K562 (cell line): ENCODE results near the gene PCNX3. TPM values are rescaled to one million over a fixed set of nuclear protein-coding genes. Genes with fewer than 3 reads are reported as not detected.

Source experiments
- ATAC-seq: fragments of 200-7000 bp; cut with Tn5 transposase; 3 replicates; pipeline ENCODE4 v1.9.1; 2020; ENCODE audit warnings: moderate library complexity
- BruUV-seq: library from RNA; stranded (reverse); fragments of 400-500 nt; replicated peaks from 2 replicates; lab custom pipeline; 2021; lab: Mats Ljungman, UMichigan
- CTCF ChIA-PET: fragments of 300-600 bp; formaldehyde crosslinking; extraction: SDS; loops from one replicate; lab custom pipeline; 2021; ENCODE audit warnings: low intra/inter-chr PET ratio; lab: Yijun Ruan, JAX
- POLR2A ChIA-PET: fragments of 300-600, 350-650 bp; sonication (Branson Sonifier 250); formaldehyde crosslinking; extraction: SDS; loops from one replicate; lab custom pipeline; 2021; ENCODE audit warnings: antibody characterized with exemption, inconsistent platforms; lab: Yijun Ruan, JAX
- DNase-seq, 4 experiments: peaks; one replicate each; pipeline versions ENCODE4 v3.0.0 to v3.0.0-alpha.2; 2011 to 2018; ENCODE audit warnings: low spot score in 3 of 4, mixed read lengths in 3 of 4; ENCODE audit errors: extremely low read depth in 1 of 4
- FAIRE-seq: peaks from 2 replicates; lab custom pipeline; 2011; peaks lifted over from hg19 to GRCh38; lab: Jason Lieb, UNC
- H2AFZ ChIP-seq: 2 replicates; pipeline ENCODE4 v1.6.0; 2011; ENCODE audit warnings: low read depth, low read length, control low read depth, inconsistent platforms
- H3K27ac ChIP-seq: fragments of 200-600 bp; 3 replicates; pipeline ENCODE4 v1.8.0; 2011; ENCODE audit warnings: low read depth, mild to moderate bottlenecking, control low read depth, inconsistent platforms, low read length, moderate library complexity, mixed read lengths; ENCODE audit errors: extremely low read depth
- H3K27me3 ChIP-seq, 2 experiments: fragments of 300-600 bp in 1 of 2; 2 replicates in 1 of 2; 3 replicates in 1 of 2; pipeline versions ENCODE4 v1.6.0 to v1.8.0; 2011; ENCODE audit warnings: inconsistent platforms in 2 of 2, low read length in 2 of 2, mild to moderate bottlenecking in 1 of 2, mixed read lengths in 1 of 2, moderate library complexity in 1 of 2; ENCODE audit not compliant: control insufficient read depth in 2 of 2, insufficient read depth in 2 of 2
- H3K36me3 ChIP-seq: fragments of 300-600 bp; 3 replicates; pipeline ENCODE4 v1.8.0; 2011; ENCODE audit warnings: mild to moderate bottlenecking, low read length, inconsistent platforms; ENCODE audit not compliant: control insufficient read depth, insufficient read depth
- H3K4me1 ChIP-seq, 2 experiments: fragments of 200-600 bp in 1 of 2; replicated peaks in 1 of 2; 2 replicates in 1 of 2; 3 replicates in 1 of 2; pipeline versions ENCODE4 v1.5.1 to v1.8.0; 2011; ENCODE audit warnings: inconsistent platforms in 2 of 2, low read length in 2 of 2, mild to moderate bottlenecking in 1 of 2, mixed read lengths in 1 of 2, moderate library complexity in 1 of 2; ENCODE audit not compliant: control insufficient read depth in 2 of 2, insufficient read depth in 2 of 2
- H3K4me2 ChIP-seq: 2 replicates; pipeline ENCODE4 v1.6.1; 2011; ENCODE audit warnings: low read length, control low read depth, inconsistent platforms, mixed read lengths; ENCODE audit not compliant: insufficient read depth
- H3K4me3 ChIP-seq: fragments of 200-600 bp; sonication (generic), shearing (Covaris generic); 2 replicates; pipeline ENCODE4 v1.5.1; 2016; ENCODE audit warnings: control low read depth, inconsistent platforms
- H3K79me2 ChIP-seq: fragments of 200-600 bp; 3 replicates; pipeline ENCODE4 v1.8.0; 2011; ENCODE audit warnings: low read length, inconsistent platforms; ENCODE audit not compliant: control insufficient read depth, insufficient read depth
- H3K9ac ChIP-seq, 2 experiments: 2 replicates each; pipeline versions ENCODE4 v1.6.0 to v1.6.1; 2011; ENCODE audit warnings: low read depth in 2 of 2, low read length in 2 of 2, control low read depth in 1 of 2, inconsistent platforms in 1 of 2, mild to moderate bottlenecking in 1 of 2, mixed read lengths in 1 of 2; ENCODE audit not compliant: insufficient read depth in 1 of 2
- H3K9me1 ChIP-seq: one replicate; pipeline ENCODE4 v1.6.0; 2011; ENCODE audit warnings: inconsistent platforms, mild to moderate bottlenecking, low read length, moderate library complexity; ENCODE audit not compliant: control insufficient read depth, insufficient read depth
- H3K9me3 ChIP-seq: replicated peaks from 2 replicates; pipeline ENCODE4 v1.5.1; 2011; ENCODE audit warnings: low read depth, low read length, inconsistent platforms; ENCODE audit not compliant: control insufficient read depth, insufficient read depth
- H4K20me1 ChIP-seq: replicated peaks from 2 replicates; pipeline ENCODE4 v1.6.1; 2011; ENCODE audit warnings: low read length, inconsistent platforms, mixed read lengths; ENCODE audit not compliant: control insufficient read depth, insufficient read depth
- C11orf30 ChIP-seq: fragments of 450-650 bp; IDR thresholded peaks from 2 replicates; pipeline ENCODE4 v1.6.1; 2016; ENCODE audit warnings: low read depth, mild to moderate bottlenecking
- ESRRA ChIP-seq: fragments of 450-650 bp; IDR thresholded peaks from 2 replicates; pipeline ENCODE4 v1.6.1; 2014; ENCODE audit warnings: low read depth, mild to moderate bottlenecking, moderate library complexity, borderline replicate concordance
- FOXJ2 ChIP-seq: fragments of 200-800 bp; sonication (Bioruptor generic); IDR thresholded peaks from 2 replicates; pipeline ENCODE4 v1.6.1; 2016; ENCODE audit warnings: missing genetic modification characterization, missing compliant biosample characterization
- NR2C1 ChIP-seq, 2 experiments: fragments of 450-650 bp; IDR thresholded peaks; 2 replicates each; pipeline ENCODE4 v1.6.1; 2017; ENCODE audit warnings: mild to moderate bottlenecking in 2 of 2, antibody characterized with exemption in 1 of 2, inconsistent platforms in 1 of 2, missing compliant biosample characterization in 1 of 2, missing genetic modification characterization in 1 of 2
- NR2C2 ChIP-seq, 2 experiments: fragments of 200-800 bp in 1 of 2; sonication (Bioruptor generic) in 1 of 2; sonication (generic) in 1 of 2; formaldehyde crosslinking in 1 of 2; IDR thresholded peaks; 2 replicates each; pipeline versions ENCODE4 v1.6.1 to v1.8.0; 2016 to 2022; ENCODE audit warnings: mild to moderate bottlenecking in 1 of 2, missing compliant biosample characterization in 1 of 2, missing genetic modification characterization in 1 of 2, missing genetic modification reagents in 1 of 2
- PREB ChIP-seq: sonication (generic); formaldehyde crosslinking; IDR thresholded peaks from 2 replicates; pipeline ENCODE4 v1.8.1; 2023; ENCODE audit warnings: mild to moderate bottlenecking, missing genetic modification reagents
- ZNF224 ChIP-seq: sonication (generic); formaldehyde crosslinking; IDR thresholded peaks from 2 replicates; pipeline ENCODE4 v1.8.0; 2022; ENCODE audit warnings: mild to moderate bottlenecking, missing genetic modification reagents
- ZNF512 ChIP-seq: IDR thresholded peaks from 2 replicates; pipeline ENCODE4 v1.6.1; 2016; ENCODE audit warnings: missing genetic modification characterization, missing compliant biosample characterization
- WGBS: fragments of 100-300 bp; shearing (Covaris generic); methylation state at CpG from one replicate; pipeline ENCODE4 v1.1.6; 2016; ENCODE audit warnings: low coverage, mixed read lengths; ENCODE audit not compliant: insufficient coverage; ENCODE audit errors: missing lambda C conversion rate; 5-methylcytosine and 5-hydroxymethylcytosine counted together
- in situ Hi-C: fragments of 300-500 bp; cut with MboI; formaldehyde crosslinking; loops from 4 replicates; pipeline ENCODE4 v1.15.0; 2018; ENCODE audit warnings: inconsistent platforms, mixed read lengths
- intact Hi-C: fragments of 100-400 bp; cut with micrococcal nuclease; formaldehyde crosslinking; loops from 2 replicates; pipeline ENCODE4 v1.14.2; 2022
- polyA plus RNA-seq, 8 experiments: library from polyadenylated mRNA; depleted of rRNA in 4 of 8; stranded (reverse) in 5 of 8; unstranded in 3 of 8; fragments of >200 nt; fragmentation: Nextera tagmentation in 2 of 8; fragmentation: Illumina TruSeq in 1 of 8; extraction: Ambion mirVana in 2 of 8; extraction: Trizol in 1 of 8; gene quantifications; 2 replicates each; pipeline versions ENCODE4 v1.2.1 to v1.2.3, GENCODE V29; 2011 to 2014; ENCODE audit warnings: inconsistent platforms in 1 of 8, missing spikeins in 1 of 8
- total RNA-seq, 7 experiments: library from RNA; depleted of rRNA in 6 of 7; stranded (reverse); fragments of >200 nt in 6 of 7; fragmentation: Illumina TruSeq in 2 of 7; extraction: Trizol in 2 of 7; gene quantifications; 2 replicates each; pipeline versions ENCODE4 v1.2.1 to v1.2.3, GENCODE V29; 2011 to 2021; ENCODE audit warnings: low replicate concordance in 1 of 7

Gene PCNX3
- total and polyA plus RNA-seq, 9 of the 15 experiments (the other 6 are each of a cell fraction or from before 2014, with no cell fraction given), result 0.11 to 47.8 (median 12.8) TPM

GRCh38 chr11:65637032-65637557 is 21.5 kb downstream of the PCNX3 start:
- ChIA-PET CTCF (no interaction called here), POLR2A (interaction anchor here (0.8 to 1.8 kb wide), 3 partner anchors 10 to 18 kb away, joined by 3 to 8 read pairs (median 3); no protein-coding TSS in a partner anchor)
- Histone ChIP-seq H3K9ac (peak overlapping the region; percentile 89 to 96; a peak in 3 of 4 replicates), H3K4me1 (peaks cover 32 to 90% of the 10 kb centered on the region in 2 experiments), H3K9me3 (no peaks in the 10 kb centered on the region), H3K36me3 (peaks cover 68% of the 10 kb centered on the region; the same call in 2 of the 3 replicates), H2AFZ (peak overlapping the region; percentile 44; the same call in 1 of the 2 replicates), H3K79me2 (peaks cover 20% of the 10 kb centered on the region), H3K27ac (peak overlapping the region; percentile 93), H3K4me3 (no peak overlapping the region), H3K27me3 (no peaks in the 10 kb centered on the region), H3K4me2 (peak overlapping the region; percentile 60), H3K9me1 (peaks cover 8% of the 10 kb centered on the region), H4K20me1 (peaks cover 3% of the 10 kb centered on the region; the same call in 1 of the 2 replicates)
- ATAC-seq (no peak), DNase-seq (peak in 1 of 4 experiments; percentile 52), FAIRE-seq (no peak)
- BruUV-seq, result no TSS peak
- in situ Hi-C loops, result no loop called here
- 88% methylated on average over 2 of the region's 3 CpGs for WGBS
- TF ChIP-seq ZNF224 (no peak), NR2C1 (IDR thresholded peaks at IDR 0.05) (peak; percentile 85), NR2C1 (tag; IDR thresholded peaks at IDR 0.05) (peak; percentile 81), NR2C2 (CRISPR knock-in tag; IDR thresholded peaks at IDR 0.05) (0 out of 2 replicates have a peak, but pooled peaks have one; percentile 41), NR2C2 (tag; IDR thresholded peaks at IDR 0.05) (no peak), ESRRA (peak; percentile 59), ZNF512 (tag) (peak; percentile 73), C11orf30 (no peak), FOXJ2 (no peak), PREB (CRISPR knock-in tag) (no peak)
- intact Hi-C loops, result loop anchor here (2.0 to 5.0 kb wide), 3 partner anchors 22 to 180 kb away; partner anchors contain the start of genes MAP3K11 and PCNX3
